ENCODE data around the gene G3BP1.
"Not testable (repeated sequence)": the region's sequence is repeated elsewhere in the genome, so short reads cannot be mapped to it uniquely, and the experiment has no call there.

Gene G3BP1

GRCh38 chr5:151775025-151775606 lies 3.4 kb downstream of the G3BP1 start:
- H3K4me3 ChIP-seq (ENCODE audit: low read depth, low read length), result no peak overlapping the region
- TF ChIP-seq, protein P1, sequence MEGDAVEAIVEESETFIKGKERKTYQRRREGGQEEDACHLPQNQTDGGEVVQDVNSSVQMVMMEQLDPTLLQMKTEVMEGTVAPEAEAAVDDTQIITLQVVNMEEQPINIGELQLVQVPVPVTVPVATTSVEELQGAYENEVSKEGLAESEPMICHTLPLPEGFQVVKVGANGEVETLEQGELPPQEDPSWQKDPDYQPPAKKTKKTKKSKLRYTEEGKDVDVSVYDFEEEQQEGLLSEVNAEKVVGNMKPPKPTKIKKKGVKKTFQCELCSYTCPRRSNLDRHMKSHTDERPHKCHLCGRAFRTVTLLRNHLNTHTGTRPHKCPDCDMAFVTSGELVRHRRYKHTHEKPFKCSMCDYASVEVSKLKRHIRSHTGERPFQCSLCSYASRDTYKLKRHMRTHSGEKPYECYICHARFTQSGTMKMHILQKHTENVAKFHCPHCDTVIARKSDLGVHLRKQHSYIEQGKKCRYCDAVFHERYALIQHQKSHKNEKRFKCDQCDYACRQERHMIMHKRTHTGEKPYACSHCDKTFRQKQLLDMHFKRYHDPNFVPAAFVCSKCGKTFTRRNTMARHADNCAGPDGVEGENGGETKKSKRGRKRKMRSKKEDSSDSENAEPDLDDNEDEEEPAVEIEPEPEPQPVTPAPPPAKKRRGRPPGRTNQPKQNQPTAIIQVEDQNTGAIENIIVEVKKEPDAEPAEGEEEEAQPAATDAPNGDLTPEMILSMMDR (IDR thresholded peaks at IDR 0.05; ENCODE audit: low read depth, low read length), result no peak
- in situ Hi-C loops (cut with HindIII; ENCODE audit: low sequenced_read_pairs), result no loop called here

DNA sequence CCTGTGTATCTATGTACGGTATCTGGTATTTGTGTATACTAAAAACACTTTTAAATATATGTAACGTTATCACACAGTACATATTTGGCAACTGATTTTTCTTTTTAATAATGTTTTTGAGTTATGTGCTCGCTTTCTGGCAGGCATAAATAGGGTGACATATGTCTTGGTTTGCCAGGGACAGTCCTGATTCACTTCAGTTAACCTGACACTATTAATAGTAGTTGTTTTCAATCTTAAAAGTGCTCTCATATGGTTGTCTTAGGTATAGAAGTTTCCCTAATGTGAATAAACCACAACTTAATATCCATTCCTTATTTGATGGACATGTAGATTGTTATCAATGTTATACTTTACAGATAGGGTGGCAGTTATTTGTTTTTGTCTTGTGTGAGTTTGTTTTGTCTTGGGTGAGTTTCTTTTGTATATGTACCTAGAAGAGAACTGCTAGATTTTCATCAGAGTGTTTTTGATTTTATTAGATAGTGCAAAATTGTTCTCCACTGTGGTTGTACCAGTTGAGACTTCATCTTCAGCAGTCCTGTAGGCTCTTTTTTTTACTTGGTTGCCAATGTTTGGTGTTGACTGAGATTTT lies 7.9 kb downstream of the G3BP1 start:
- DNase-seq (ENCODE audit: low read depth, low spot score), result no peak
- TF ChIP-seq, protein P1 (IDR thresholded peaks at IDR 0.05; ENCODE audit: low read depth, low read length), result no peak
- H3K4me3 ChIP-seq (ENCODE audit: low read depth, low read length), result no peak overlapping the region
- in situ Hi-C loops (cut with HindIII; ENCODE audit: low sequenced_read_pairs), result no loop called here

More at GRCh38 chr5:151775025-151775606, 3.4 kb downstream of the G3BP1 start:
- DNase-seq (ENCODE audit: low read depth, low spot score), result no peak

- in situ Hi-C loops (cut with HindIII; ENCODE audit: low sequenced_read_pairs), result no loop called here
- TF ChIP-seq, protein P1 (IDR thresholded peaks at IDR 0.05; ENCODE audit: low read depth, low read length), result no peak
- DNase-seq (ENCODE audit: low read depth, low spot score), result no peak
- H3K4me3 ChIP-seq (ENCODE audit: low read depth, low read length), result no peak overlapping the region
Observed at GRCh38 chr5:151780348-151780747, 8.6 kb downstream of the G3BP1 start.

DNA sequence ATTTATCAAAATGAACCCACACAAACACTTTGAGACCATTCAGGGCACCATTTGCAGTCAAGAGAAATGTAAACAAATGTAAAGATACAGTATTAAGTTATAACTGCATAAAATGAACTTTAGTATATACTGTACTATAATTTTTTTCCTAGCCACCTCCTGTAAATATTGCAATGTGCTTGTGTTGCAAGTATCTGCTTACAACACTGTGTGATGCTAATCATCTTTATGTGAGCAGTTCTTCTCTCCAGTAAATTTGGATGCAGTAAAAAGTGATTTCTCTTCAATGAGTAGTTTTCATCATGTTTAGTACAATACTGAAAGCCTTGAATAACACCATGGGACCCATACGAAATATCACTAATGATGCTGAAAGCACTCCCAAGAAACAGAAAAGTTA lies 9.4 kb downstream of the G3BP1 start:
- DNase-seq (ENCODE audit: low read depth, low spot score), result no peak
- in situ Hi-C loops (cut with HindIII; ENCODE audit: low sequenced_read_pairs), result no loop called here
- TF ChIP-seq, protein P1 (IDR thresholded peaks at IDR 0.05; ENCODE audit: low read depth, low read length), result no peak
- H3K4me3 ChIP-seq (ENCODE audit: low read depth, low read length), result no peak overlapping the region

GRCh38 chr5:151783664-151784063 lies 11.9 kb downstream of the G3BP1 start:
- in situ Hi-C loops (cut with HindIII; ENCODE audit: low sequenced_read_pairs); H3K4me3 ChIP-seq (ENCODE audit: low read depth, low read length); DNase-seq (ENCODE audit: low read depth, low spot score): not testable (repeated sequence)

- in situ Hi-C loops (cut with HindIII; ENCODE audit: low sequenced_read_pairs), result no loop called here
- TF ChIP-seq, protein P1 (IDR thresholded peaks at IDR 0.05; ENCODE audit: low read depth, low read length), result no peak
- H3K4me3 ChIP-seq (ENCODE audit: low read depth, low read length), result no peak overlapping the region
- no peak for DNase-seq (ENCODE audit: low read depth, low spot score)
Observed at GRCh38 chr5:151784141-151784540, 12.4 kb downstream of the G3BP1 start.

DNA sequence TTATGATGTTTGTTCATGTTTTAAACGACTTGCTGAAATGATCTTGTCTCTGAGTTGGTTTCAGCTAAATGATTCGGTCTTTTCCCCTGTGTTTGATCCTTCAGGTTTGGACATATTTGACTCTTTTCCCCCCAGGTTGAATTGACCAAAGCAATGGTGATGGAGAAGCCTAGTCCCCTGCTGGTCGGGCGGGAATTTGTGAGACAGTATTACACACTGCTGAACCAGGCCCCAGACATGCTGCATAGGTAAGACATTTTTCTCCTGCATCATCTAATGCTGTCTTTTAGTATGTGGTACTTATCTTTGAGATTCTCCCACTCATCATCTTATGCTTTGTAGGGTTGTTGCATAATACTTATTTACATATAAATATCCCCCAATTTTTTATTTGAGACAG lies 14.7 kb downstream of the G3BP1 start:
- TF ChIP-seq, protein P1 (IDR thresholded peaks at IDR 0.05; ENCODE audit: low read depth, low read length), result no peak

More for the DNA sequence above, 14.7 kb downstream of the G3BP1 start:
- DNase-seq (ENCODE audit: low read depth, low spot score), result no peak
- no peak overlapping the region for H3K4me3 ChIP-seq (ENCODE audit: low read depth, low read length)
- in situ Hi-C loops (cut with HindIII; ENCODE audit: low sequenced_read_pairs), result no loop called here

All from astrocyte of the spinal cord (primary cell).